HG03066 (cell line): ENCODE results near the gene GK2.

Source experiments
- ATAC-seq: cut with Tn5 transposase; IDR thresholded peaks from one replicate; pipeline ENCODE4 v1.9.1; 2021; ENCODE audit warnings: low read depth; ENCODE audit not compliant: unreplicated experiment

Gene GK2

GRCh38 chr4:79408063-79408462 is at the start of gene GK2:
GK2 (minus strand) TSS chr4:79408228; CDS start chr4:79408200, 28 bp downstream.
- ATAC-seq = no peak

- no peak for ATAC-seq
Measured at GRCh38 chr4:79455216-79455615, 47.2 kb upstream of the GK2 start.

GRCh38 chr4:79454656-79455055 is 46.6 kb upstream of the GK2 start:
- ATAC-seq = no peak

- no peak for ATAC-seq
Measured at GRCh38 chr4:79450053-79450452, 42.0 kb upstream of the GK2 start.

- ATAC-seq = no peak
Measured at GRCh38 chr4:79446145-79446544, 38.1 kb upstream of the GK2 start.

GRCh38 chr4:79445371-79445781 is 37.3 kb upstream of the GK2 start:
- ATAC-seq = no peak

- ATAC-seq = no peak
Measured at GRCh38 chr4:79442422-79442821, 34.4 kb upstream of the GK2 start.

- ATAC-seq = no peak
Measured at GRCh38 chr4:79439489-79439888, 31.5 kb upstream of the GK2 start.

- no peak for ATAC-seq
Measured at GRCh38 chr4:79431839-79432238, 23.8 kb upstream of the GK2 start.

GRCh38 chr4:79429113-79429903 is 21.3 kb upstream of the GK2 start:
- no peak for ATAC-seq

- no peak for ATAC-seq
Measured at GRCh38 chr4:79426989-79427388, 19.0 kb upstream of the GK2 start.

- ATAC-seq = no peak
Measured at GRCh38 chr4:79425586-79425985, 17.6 kb upstream of the GK2 start.

GRCh38 chr4:79421483-79421882 is 13.5 kb upstream of the GK2 start:
- no peak for ATAC-seq

- no peak for ATAC-seq
Measured at GRCh38 chr4:79413886-79414285, 5.9 kb upstream of the GK2 start.

- ATAC-seq = no peak
Measured at GRCh38 chr4:79413032-79413885, 5.2 kb upstream of the GK2 start.

- no peak for ATAC-seq
Measured at GRCh38 chr4:79404666-79405065, 3.4 kb downstream of the GK2 start.

- no peak for ATAC-seq
Measured at GRCh38 chr4:79403356-79403755, 4.7 kb downstream of the GK2 start.

GRCh38 chr4:79402332-79402851 is 5.6 kb downstream of the GK2 start:
- no peak for ATAC-seq

GRCh38 chr4:79399076-79399475 is 9.0 kb downstream of the GK2 start:
- ATAC-seq = no peak

- ATAC-seq = no peak
Measured at GRCh38 chr4:79397951-79398350, 10.1 kb downstream of the GK2 start.

- no peak for ATAC-seq
Measured at GRCh38 chr4:79396794-79397193, 11.2 kb downstream of the GK2 start.

GRCh38 chr4:79395841-79396240 is 12.2 kb downstream of the GK2 start:
- ATAC-seq = no peak
